Liver (tissue), 9 donors: ENCODE data around the gene AFF2. TPM values are rescaled to one million over a fixed set of nuclear protein-coding genes. Genes with fewer than 3 reads are reported as not detected.

Experiments
- DNase-seq: peaks from one replicate; pipeline ENCODE4 v3.0.0-alpha.2; 2017; ENCODE audit warnings: low spot score
- H3K27ac ChIP-seq, 2 donors: one replicate each; pipeline ENCODE4 v1.7.0; 2013; ENCODE audit warnings: inconsistent platforms in 2 of 2, low read length in 2 of 2, control low read depth in 1 of 2, low read depth in 1 of 2, mild to moderate bottlenecking in 1 of 2
- H3K27me3 ChIP-seq, 4 donors: one replicate each; pipeline versions ENCODE4 v1.6.1 to v1.7.0; 2013; ENCODE audit warnings: low read length in 3 of 4, inconsistent platforms in 1 of 4, mild to moderate bottlenecking in 1 of 4, moderate library complexity in 1 of 4; ENCODE audit not compliant: control insufficient read depth in 4 of 4, insufficient read depth in 4 of 4
- H3K36me3 ChIP-seq, 4 donors: one replicate each; pipeline versions ENCODE4 v1.6.1 to v1.7.0; 2013; ENCODE audit warnings: low read length in 3 of 4, mild to moderate bottlenecking in 3 of 4, low read depth in 1 of 4, moderate library complexity in 1 of 4; ENCODE audit not compliant: control insufficient read depth in 4 of 4, insufficient read depth in 3 of 4
- H3K4me1 ChIP-seq, 4 donors: one replicate each; pipeline versions ENCODE4 v1.6.1 to v1.7.0; 2013; ENCODE audit warnings: low read length in 3 of 4, mild to moderate bottlenecking in 3 of 4, moderate library complexity in 1 of 4; ENCODE audit not compliant: control insufficient read depth in 4 of 4, insufficient read depth in 4 of 4
- H3K4me3 ChIP-seq, 3 donors: one replicate each; pipeline versions ENCODE4 v1.6.1 to v1.7.0; 2013; ENCODE audit warnings: low read length in 3 of 3, control low read depth in 1 of 3, low read depth in 1 of 3, mild to moderate bottlenecking in 1 of 3
- H3K9ac ChIP-seq, 2 donors: one replicate each; pipeline ENCODE4 v1.7.0; 2013; ENCODE audit warnings: low read length in 2 of 2, mild to moderate bottlenecking in 2 of 2, moderate library complexity in 2 of 2, control low read depth in 1 of 2, low read depth in 1 of 2
- H3K9me3 ChIP-seq, 4 donors: one replicate each; pipeline versions ENCODE4 v1.6.1 to v1.7.0; 2013; ENCODE audit warnings: low read length in 3 of 4; ENCODE audit not compliant: control insufficient read depth in 4 of 4
- ATF3 ChIP-seq: IDR thresholded peaks from 2 replicates; pipeline ENCODE4 v1.6.1; 2016; ENCODE audit warnings: antibody characterized with exemption
- CTCF ChIP-seq: fragments of 150-350 bp; IDR thresholded peaks from 2 replicates; pipeline ENCODE4 v1.5.1; 2017; ENCODE audit warnings: improper control_type of control experiment, low read depth, low read length; ENCODE audit not compliant: missing input control
- EGR1 ChIP-seq, 2 donors: IDR thresholded peaks; 2 replicates each; pipeline ENCODE4 v1.6.1; 2016 to 2018; ENCODE audit warnings: antibody characterized with exemption in 2 of 2, low read depth in 2 of 2
- FOXA1 ChIP-seq: IDR thresholded peaks from 2 replicates; pipeline ENCODE4 v1.6.1; 2016; ENCODE audit warnings: antibody characterized with exemption
- FOXA2 ChIP-seq: IDR thresholded peaks from 2 replicates; pipeline ENCODE4 v1.6.1; 2016; ENCODE audit warnings: antibody characterized with exemption
- GABPA ChIP-seq, 2 donors: IDR thresholded peaks in 1 of 2; conservative IDR thresholded peaks in 1 of 2; 2 replicates each; pipeline ENCODE4 v1.6.1; 2016; ENCODE audit warnings: antibody characterized with exemption in 2 of 2, mild to moderate bottlenecking in 1 of 2, moderate library complexity in 1 of 2
- HNF4A ChIP-seq, 2 donors: conservative IDR thresholded peaks; 2 replicates each; pipeline ENCODE4 v1.6.1; 2016; ENCODE audit warnings: antibody characterized with exemption in 2 of 2, mild to moderate bottlenecking in 2 of 2
- HNF4G ChIP-seq: IDR thresholded peaks from 2 replicates; pipeline ENCODE4 v1.6.1; 2016; ENCODE audit warnings: antibody characterized with exemption
- JUND ChIP-seq, 2 donors: IDR thresholded peaks; 2 replicates each; pipeline ENCODE4 v1.6.1; 2016; ENCODE audit warnings: antibody characterized with exemption in 2 of 2
- MAX ChIP-seq: IDR thresholded peaks from 2 replicates; pipeline ENCODE4 v1.6.1; 2016; ENCODE audit warnings: antibody characterized with exemption
- RAD21 ChIP-seq, 2 donors: IDR thresholded peaks; 2 replicates each; pipeline ENCODE4 v1.6.1; 2016; ENCODE audit warnings: antibody characterized with exemption in 2 of 2, mild to moderate bottlenecking in 2 of 2
- REST ChIP-seq: IDR thresholded peaks from 2 replicates; pipeline ENCODE4 v1.6.1; 2016; ENCODE audit warnings: antibody characterized with exemption, mild to moderate bottlenecking
- RXRA ChIP-seq, 2 donors: IDR thresholded peaks; 2 replicates each; pipeline ENCODE4 v1.6.1; 2017 to 2018; ENCODE audit warnings: antibody characterized with exemption in 2 of 2, mild to moderate bottlenecking in 1 of 2
- SP1 ChIP-seq: IDR thresholded peaks from 2 replicates; pipeline ENCODE4 v1.6.1; 2018; ENCODE audit warnings: antibody characterized with exemption, mild to moderate bottlenecking
- TAF1 ChIP-seq: conservative IDR thresholded peaks from 2 replicates; pipeline ENCODE4 v1.6.1; 2016; ENCODE audit warnings: antibody characterized with exemption, mild to moderate bottlenecking
- YY1 ChIP-seq: IDR thresholded peaks from 2 replicates; pipeline ENCODE4 v1.6.1; 2016; ENCODE audit warnings: antibody characterized with exemption, mild to moderate bottlenecking
- ZBTB33 ChIP-seq: IDR thresholded peaks from 2 replicates; pipeline ENCODE4 v1.6.1; 2016; ENCODE audit warnings: antibody characterized with exemption
- WGBS: extraction: QIAGEN DNeasy Blood & Tissue Kit; methylation state at CpG from one replicate; pipeline ENCODE4 v1.1.7; 2013; 5-methylcytosine and 5-hydroxymethylcytosine counted together
- polyA plus RNA-seq, 2 donors: library from polyadenylated mRNA; stranded (reverse) in 1 of 2; unstranded in 1 of 2; fragments of 200-250 nt in 1 of 2; fragments of >200 nt in 1 of 2; fragmentation: Nextera tagmentation in 1 of 2; extraction: Ambion mirVana in 1 of 2; gene quantifications; one replicate each; pipeline versions ENCODE4 v1.2.1 to v1.2.3, GENCODE V29; 2013 to 2015
- total RNA-seq, 2 donors: library from RNA; depleted of rRNA; stranded (reverse); fragments of >200 nt; gene quantifications; one replicate each; pipeline ENCODE4 v1.2.3, GENCODE V29; 2014
- donor health status: healthy.
- donor health status: healthy.
- donor health status: healthy.
- donor health status: healthy.
- donor health status: healthy.

Gene AFF2
- total and polyA plus RNA-seq, 4 donors = 0.01 to 1.6 (median 0.50) TPM; not detected in 1

- H3K9ac ChIP-seq = no peak overlapping the region
- H3K27ac ChIP-seq = no peak overlapping the region
- TF ChIP-seq ZBTB33 = no peak
- no peak for TF ChIP-seq MAX
- no peak for TF ChIP-seq CTCF
- no peak for TF ChIP-seq GABPA (IDR thresholded peaks at IDR 0.05 in 1 of 2, conservative IDR thresholded peaks at IDR 0.05 in 1 of 2)
- TF ChIP-seq FOXA1 = no peak
- TF ChIP-seq ATF3 = no peak
- TF ChIP-seq FOXA2 = no peak
- WGBS = 64% methylated on average over 3 of the region's 3 CpGs
- DNase-seq = no peak
- H3K27me3 ChIP-seq = no peaks in the 10 kb centered on the region
- no peaks in the 10 kb centered on the region for H3K9me3 ChIP-seq
- H3K36me3 ChIP-seq = no peaks in the 10 kb centered on the region
- no peak overlapping the region for H3K4me3 ChIP-seq
- H3K4me1 ChIP-seq = no peaks in the 10 kb centered on the region
These were observed 143.0 kb downstream of the AFF2 start for GRCh38 chrX:148643460-148643859.

GRCh38 chrX:148647651-148648050, 147.2 kb downstream of the AFF2 start:
- H3K27me3 ChIP-seq = peaks cover 0 to 3% (median 0%) of the 10 kb centered on the region in 4 donors
- 75% methylated on average over 4 of the region's 4 CpGs for WGBS
- no peak overlapping the region for H3K9ac ChIP-seq
- H3K36me3 ChIP-seq = no peaks in the 10 kb centered on the region
- H3K27ac ChIP-seq = no peak overlapping the region
- no peak for DNase-seq
- H3K4me3 ChIP-seq = no peak overlapping the region
- TF ChIP-seq MAX (no peak), RXRA (IDR thresholded peaks at IDR 0.05) (no peak), TAF1 (no peak), ZBTB33 (no peak), ATF3 (no peak), REST (no peak), FOXA1 (no peak), RAD21 (IDR thresholded peaks at IDR 0.05) (no peak), JUND (IDR thresholded peaks at IDR 0.05) (no peak), FOXA2 (no peak), SP1 (no peak), GABPA (IDR thresholded peaks at IDR 0.05 in 1 of 2, conservative IDR thresholded peaks at IDR 0.05 in 1 of 2) (no peak), EGR1 (IDR thresholded peaks at IDR 0.05; ENCODE audit: low read depth in 2 of 2) (no peak), YY1 (no peak), CTCF (no peak), HNF4G (no peak), HNF4A (conservative IDR thresholded peaks at IDR 0.05) (no peak)
- H3K4me1 ChIP-seq = no peaks in the 10 kb centered on the region
- H3K9me3 ChIP-seq = no peaks in the 10 kb centered on the region
